HG02840 (cell line): Measurements from ENCODE around the gene ARHGEF28.

Experiments used
- ATAC-seq: cut with Tn5 transposase; IDR thresholded peaks from one replicate; pipeline ENCODE4 v1.9.1; 2021; ENCODE audit warnings: mild to moderate bottlenecking, moderate library complexity, moderate number of reproducible peaks; ENCODE audit not compliant: unreplicated experiment, low FRiP score

Gene ARHGEF28

GRCh38 chr5:73729329-73729728 lies 103.3 kb downstream of the ARHGEF28 start:
- no peak for ATAC-seq

- ATAC-seq, result no peak
Observed at GRCh38 chr5:73732045-73732444, 106.0 kb downstream of the ARHGEF28 start.

GRCh38 chr5:73733219-73733618 lies 107.2 kb downstream of the ARHGEF28 start:
- no peak for ATAC-seq

GRCh38 chr5:73735032-73735734 lies 109.2 kb downstream of the ARHGEF28 start:
- ATAC-seq, result no peak

- no peak for ATAC-seq
Observed at GRCh38 chr5:73739650-73740049, 113.7 kb downstream of the ARHGEF28 start.

GRCh38 chr5:73740274-73740790 lies 114.3 kb downstream of the ARHGEF28 start:
- ATAC-seq, result no peak

- ATAC-seq, result no peak
Observed at GRCh38 chr5:73743161-73743560, 117.2 kb downstream of the ARHGEF28 start.

GRCh38 chr5:73745836-73746235 lies 119.8 kb downstream of the ARHGEF28 start:
- ATAC-seq, result no peak

GRCh38 chr5:73746608-73747007 lies 120.6 kb downstream of the ARHGEF28 start:
- no peak for ATAC-seq

GRCh38 chr5:73747696-73748380 lies 121.8 kb downstream of the ARHGEF28 start:
- ATAC-seq, result no peak

GRCh38 chr5:73748510-73749400 lies 122.8 kb downstream of the ARHGEF28 start:
- ATAC-seq, result no peak

GRCh38 chr5:73749485-73750270 lies 123.7 kb downstream of the ARHGEF28 start:
- ATAC-seq, result no peak

- no peak for ATAC-seq
Observed at GRCh38 chr5:73751254-73751914, 125.4 kb downstream of the ARHGEF28 start.

- ATAC-seq, result no peak
Observed at GRCh38 chr5:73754254-73754653, 128.3 kb downstream of the ARHGEF28 start.

GRCh38 chr5:73757416-73757815 lies 131.4 kb downstream of the ARHGEF28 start:
- no peak for ATAC-seq

- no peak for ATAC-seq
Observed at GRCh38 chr5:73759771-73760170, 133.8 kb downstream of the ARHGEF28 start.

GRCh38 chr5:73763300-73764032 lies 137.5 kb downstream of the ARHGEF28 start:
- ATAC-seq, result no peak

GRCh38 chr5:73764586-73764985 lies 138.6 kb downstream of the ARHGEF28 start:
- no peak for ATAC-seq

- no peak for ATAC-seq
Observed at GRCh38 chr5:73764996-73765395, 139.0 kb downstream of the ARHGEF28 start.
